ENCODE data around the gene PHF23.

The PHF23 gene

GRCh38 chr17:7239091-7240027, at the start of gene PHF23:
TSS of gene PHF23 (minus strand) at chr17:7239457. CDS start at chr17:7239279, 178 bp downstream.
- in situ Hi-C loops (cut with MboI; ENCODE audit: low sequenced_read_pairs) = no loop called here

GRCh38 chr17:7285679-7286078, 46.4 kb upstream of the PHF23 start:
- in situ Hi-C loops (cut with MboI; ENCODE audit: low sequenced_read_pairs) = no loop called here

GRCh38 chr17:7284911-7285310, 45.7 kb upstream of the PHF23 start:
- in situ Hi-C loops (cut with MboI; ENCODE audit: low sequenced_read_pairs) = no loop called here

GRCh38 chr17:7283471-7284216, 44.4 kb upstream of the PHF23 start:
- in situ Hi-C loops (cut with MboI; ENCODE audit: low sequenced_read_pairs) = no loop called here

GRCh38 chr17:7282752-7283321, 43.6 kb upstream of the PHF23 start:
- in situ Hi-C loops (cut with MboI; ENCODE audit: low sequenced_read_pairs) = no loop called here

GRCh38 chr17:7281953-7282751, 42.9 kb upstream of the PHF23 start:
- in situ Hi-C loops (cut with MboI; ENCODE audit: low sequenced_read_pairs) = no loop called here

GRCh38 chr17:7281074-7281952, 42.1 kb upstream of the PHF23 start, which contains the start of gene SLC2A4:
TSS of gene SLC2A4 (plus strand) at chr17:7281718. CDS start at chr17:7281935, 217 bp downstream.
- in situ Hi-C loops (cut with MboI; ENCODE audit: low sequenced_read_pairs) = no loop called here

- in situ Hi-C loops (cut with MboI; ENCODE audit: low sequenced_read_pairs) = no loop called here
Observed at GRCh38 chr17:7280519-7281073, 41.3 kb upstream of the PHF23 start.

GRCh38 chr17:7279448-7279847, 40.2 kb upstream of the PHF23 start:
- in situ Hi-C loops (cut with MboI; ENCODE audit: low sequenced_read_pairs) = no loop called here

- in situ Hi-C loops (cut with MboI; ENCODE audit: low sequenced_read_pairs) = no loop called here
Observed at GRCh38 chr17:7266784-7267183, 27.5 kb upstream of the PHF23 start.

- in situ Hi-C loops (cut with MboI; ENCODE audit: low sequenced_read_pairs) = no loop called here
Observed at GRCh38 chr17:7263801-7264078, 24.5 kb upstream of the PHF23 start.

GRCh38 chr17:7262935-7263800, 23.9 kb upstream of the PHF23 start:
- in situ Hi-C loops (cut with MboI; ENCODE audit: low sequenced_read_pairs) = no loop called here

- in situ Hi-C loops (cut with MboI; ENCODE audit: low sequenced_read_pairs) = no loop called here
Observed at GRCh38 chr17:7262192-7262934, 23.1 kb upstream of the PHF23 start, which contains the start of gene CLDN7. TSS of gene CLDN7 (minus strand) at chr17:7262478. CDS start at chr17:7262043, 435 bp downstream.

- in situ Hi-C loops (cut with MboI; ENCODE audit: low sequenced_read_pairs) = no loop called here
Observed at GRCh38 chr17:7261379-7262191, 22.3 kb upstream of the PHF23 start.

- in situ Hi-C loops (cut with MboI; ENCODE audit: low sequenced_read_pairs) = no loop called here
Observed at GRCh38 chr17:7260651-7261378, 21.6 kb upstream of the PHF23 start.

GRCh38 chr17:7260151-7260550, 20.9 kb upstream of the PHF23 start:
- in situ Hi-C loops (cut with MboI; ENCODE audit: low sequenced_read_pairs) = no loop called here

Measured in HL-60/S4 treated with retinoic acid at 250 ng/mL for 4 days and 3 days (cell line).